ENCODE data around the gene ASCL4. TPM values are rescaled to one million over a fixed set of nuclear protein-coding genes. Genes with fewer than 3 reads are reported as not detected.

The ASCL4 gene
- polyA plus RNA-seq, 2 of the 4 experiments (the other 2 are of a cell fraction), result not detected

DNA sequence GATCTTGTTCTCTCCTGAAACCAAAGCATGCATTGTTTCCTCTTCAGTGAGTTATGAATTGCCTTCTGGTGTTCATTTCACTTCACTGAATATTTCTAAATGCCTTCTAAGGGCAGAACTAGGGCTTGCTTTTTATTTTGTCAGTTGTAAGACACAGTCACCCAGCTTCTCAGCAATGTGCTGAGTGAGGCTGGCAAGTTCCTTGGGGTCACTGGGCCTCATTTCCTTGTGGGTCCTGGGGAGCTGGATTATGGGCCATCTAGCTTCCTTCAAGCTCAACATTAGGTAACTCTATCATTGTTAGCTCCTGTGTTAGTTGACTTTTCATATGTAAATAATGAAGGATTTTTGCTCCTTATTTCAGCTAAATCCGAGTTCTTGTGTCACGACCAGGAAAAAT is 13.8 kb downstream of the ASCL4 start:
- 29% methylated on average over 2 of the region's 2 CpGs for WGBS (ENCODE audit: missing lambda C conversion rate)
- no peak for DNase-seq (ENCODE audit: low read depth in 1 of 2, low spot score in 1 of 2)
- Histone ChIP-seq H3K4me3 (no peak overlapping the region), H3K4me2 (no peak overlapping the region), H3K9me3 (no peaks in the 10 kb centered on the region), H3K4me1 (no peaks in the 10 kb centered on the region), H3K27ac (no peak overlapping the region)
- no peak for FAIRE-seq
- no peak for ATAC-seq
- CTCF ChIA-PET, result interaction anchor here (1.0 to 2.1 kb wide), 2 partner anchors 97 to 130 kb away, joined by 4 to 6 read pairs; no protein-coding TSS in a partner anchor
- TF ChIP-seq ESRRA (IDR thresholded peaks at IDR 0.05; ENCODE audit: borderline replicate concordance, low read length) (no peak), SMC3 (IDR thresholded peaks at IDR 0.05) (no peak), EHF (CRISPR knock-in tag; IDR thresholded peaks at IDR 0.05) (no peak), CHD4 (IDR thresholded peaks at IDR 0.05; ENCODE audit: borderline replicate concordance) (no peak), HOXB5 (CRISPR knock-in tag; IDR thresholded peaks at IDR 0.05) (no peak), NFE2L2 (conservative IDR thresholded peaks at IDR 0.05; ENCODE audit: low read length) (no peak), POLR2AphosphoS2 (conservative IDR thresholded peaks at IDR 0.05; ENCODE audit: low read length) (no peak), RFX5 (IDR thresholded peaks at IDR 0.05) (no peak)
- TF ChIP-seq, protein P1, sequence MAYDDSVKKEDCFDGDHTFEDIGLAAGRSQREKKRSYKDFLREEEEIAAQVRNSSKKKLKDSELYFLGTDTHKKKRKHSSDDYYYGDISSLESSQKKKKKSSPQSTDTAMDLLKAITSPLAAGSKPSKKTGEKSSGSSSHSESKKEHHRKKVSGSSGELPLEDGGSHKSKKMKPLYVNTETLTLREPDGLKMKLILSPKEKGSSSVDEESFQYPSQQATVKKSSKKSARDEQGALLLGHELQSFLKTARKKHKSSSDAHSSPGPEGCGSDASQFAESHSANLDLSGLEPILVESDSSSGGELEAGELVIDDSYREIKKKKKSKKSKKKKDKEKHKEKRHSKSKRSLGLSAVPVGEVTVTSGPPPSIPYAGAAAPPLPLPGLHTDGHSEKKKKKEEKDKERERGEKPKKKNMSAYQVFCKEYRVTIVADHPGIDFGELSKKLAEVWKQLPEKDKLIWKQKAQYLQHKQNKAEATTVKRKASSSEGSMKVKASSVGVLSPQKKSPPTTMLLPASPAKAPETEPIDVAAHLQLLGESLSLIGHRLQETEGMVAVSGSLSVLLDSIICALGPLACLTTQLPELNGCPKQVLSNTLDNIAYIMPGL (CRISPR knock-in tag; IDR thresholded peaks at IDR 0.05; ENCODE audit: borderline replicate concordance), result no peak
- POLR2A ChIA-PET, result no interaction called here

DNA sequence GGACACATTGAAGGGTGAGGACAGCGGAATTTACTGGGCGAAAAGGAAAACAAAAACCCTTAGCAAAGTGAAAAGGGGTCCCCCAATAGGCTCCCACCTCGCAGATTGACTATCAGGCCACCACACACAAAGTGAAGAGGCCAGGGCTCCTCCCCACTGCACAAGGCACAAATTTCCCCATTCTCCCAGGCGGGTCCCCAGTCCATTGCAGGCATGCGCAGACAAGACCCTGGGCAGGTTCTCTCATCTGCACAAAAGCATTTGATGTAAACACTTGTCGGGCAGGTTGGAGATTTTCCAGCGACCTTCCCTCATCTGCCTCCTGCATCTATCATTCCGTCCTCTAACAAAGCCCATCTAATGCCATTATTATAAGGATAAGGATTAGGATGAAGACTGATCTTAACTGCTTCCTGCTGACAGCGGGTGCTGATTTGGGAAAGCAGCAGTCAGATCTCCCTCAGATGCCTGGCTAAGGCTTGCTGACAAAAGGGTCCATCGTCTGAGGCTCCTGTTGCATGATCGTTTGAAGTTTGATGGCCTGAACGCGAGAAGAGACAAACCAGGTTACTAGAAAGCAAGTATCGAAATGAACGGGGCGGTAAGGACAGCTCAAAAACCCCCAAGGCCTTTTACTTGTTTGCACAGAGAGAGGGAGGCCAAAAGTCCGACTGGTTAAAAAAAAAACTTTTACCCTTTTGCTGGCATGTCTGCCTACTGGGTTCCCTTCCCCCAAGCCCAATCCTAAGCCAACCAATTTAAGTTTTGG is 14.4 kb downstream of the ASCL4 start:
- WGBS (ENCODE audit: missing lambda C conversion rate), result 31% methylated on average over 17 of the region's 17 CpGs
- no peak overlapping the region for H3K4me3 ChIP-seq
- CTCF ChIA-PET, result interaction anchor here (1.0 to 2.1 kb wide), 2 partner anchors 96 to 130 kb away, joined by 4 to 6 read pairs; no protein-coding TSS in a partner anchor
- ATAC-seq (no peak), FAIRE-seq (no peak), DNase-seq (ENCODE audit: low read depth in 1 of 2, low spot score in 1 of 2) (no peak)
- no peak overlapping the region for H3K4me2 ChIP-seq
- no peak overlapping the region for H3K27ac ChIP-seq
- POLR2A ChIA-PET, result no interaction called here
- TF ChIP-seq MAFK (IDR thresholded peaks at IDR 0.05; ENCODE audit: partially characterized antibody) (no peak), CHD2 (IDR thresholded peaks at IDR 0.05; ENCODE audit: low read length, partially characterized antibody) (no peak), ZC3H11A (IDR thresholded peaks at IDR 0.05) (no peak), HOXA7 (CRISPR knock-in tag; IDR thresholded peaks at IDR 0.05) (no peak), NR3C1 (IDR thresholded peaks at IDR 0.05) (no peak), EHF (CRISPR knock-in tag; IDR thresholded peaks at IDR 0.05) (no peak), FOSB (CRISPR knock-in tag; IDR thresholded peaks at IDR 0.05) (no peak), NFE2L2 (conservative IDR thresholded peaks at IDR 0.05; ENCODE audit: low read length) (no peak), CBX8 (IDR thresholded peaks at IDR 0.05) (no peak), MYC (IDR thresholded peaks at IDR 0.05; ENCODE audit: borderline replicate concordance, low read length) (no peak), KDM1A (IDR thresholded peaks at IDR 0.05; ENCODE audit: low read depth) (no peak), HOXB5 (CRISPR knock-in tag; IDR thresholded peaks at IDR 0.05) (no peak), FOSL2 (IDR thresholded peaks at IDR 0.05) (no peak), FOSL2 (CRISPR knock-in tag; IDR thresholded peaks at IDR 0.05) (no peak), RAD21 (conservative IDR thresholded peaks at IDR 0.05 in 1 of 2, IDR thresholded peaks at IDR 0.05 in 1 of 2) (no peak)
- TF ChIP-seq, protein P2, sequence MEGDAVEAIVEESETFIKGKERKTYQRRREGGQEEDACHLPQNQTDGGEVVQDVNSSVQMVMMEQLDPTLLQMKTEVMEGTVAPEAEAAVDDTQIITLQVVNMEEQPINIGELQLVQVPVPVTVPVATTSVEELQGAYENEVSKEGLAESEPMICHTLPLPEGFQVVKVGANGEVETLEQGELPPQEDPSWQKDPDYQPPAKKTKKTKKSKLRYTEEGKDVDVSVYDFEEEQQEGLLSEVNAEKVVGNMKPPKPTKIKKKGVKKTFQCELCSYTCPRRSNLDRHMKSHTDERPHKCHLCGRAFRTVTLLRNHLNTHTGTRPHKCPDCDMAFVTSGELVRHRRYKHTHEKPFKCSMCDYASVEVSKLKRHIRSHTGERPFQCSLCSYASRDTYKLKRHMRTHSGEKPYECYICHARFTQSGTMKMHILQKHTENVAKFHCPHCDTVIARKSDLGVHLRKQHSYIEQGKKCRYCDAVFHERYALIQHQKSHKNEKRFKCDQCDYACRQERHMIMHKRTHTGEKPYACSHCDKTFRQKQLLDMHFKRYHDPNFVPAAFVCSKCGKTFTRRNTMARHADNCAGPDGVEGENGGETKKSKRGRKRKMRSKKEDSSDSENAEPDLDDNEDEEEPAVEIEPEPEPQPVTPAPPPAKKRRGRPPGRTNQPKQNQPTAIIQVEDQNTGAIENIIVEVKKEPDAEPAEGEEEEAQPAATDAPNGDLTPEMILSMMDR (IDR thresholded peaks at IDR 0.05), result no peak
- TF ChIP-seq, protein P3, sequence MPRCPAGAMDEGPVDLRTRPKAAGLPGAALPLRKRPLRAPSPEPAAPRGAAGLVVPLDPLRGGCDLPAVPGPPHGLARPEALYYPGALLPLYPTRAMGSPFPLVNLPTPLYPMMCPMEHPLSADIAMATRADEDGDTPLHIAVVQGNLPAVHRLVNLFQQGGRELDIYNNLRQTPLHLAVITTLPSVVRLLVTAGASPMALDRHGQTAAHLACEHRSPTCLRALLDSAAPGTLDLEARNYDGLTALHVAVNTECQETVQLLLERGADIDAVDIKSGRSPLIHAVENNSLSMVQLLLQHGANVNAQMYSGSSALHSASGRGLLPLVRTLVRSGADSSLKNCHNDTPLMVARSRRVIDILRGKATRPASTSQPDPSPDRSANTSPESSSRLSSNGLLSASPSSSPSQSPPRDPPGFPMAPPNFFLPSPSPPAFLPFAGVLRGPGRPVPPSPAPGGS (IDR thresholded peaks at IDR 0.05), result no peak
- H3K9me3 ChIP-seq, result no peaks in the 10 kb centered on the region
- H3K4me1 ChIP-seq, result no peaks in the 10 kb centered on the region
